Inflammatory macrophage treated with lipopolysaccharide for 4 hours (primary cell): ENCODE results near the gene INPP5D.
"Not testable (repeated sequence)": the region's sequence is repeated elsewhere in the genome, so short reads cannot be mapped to it uniquely, and the experiment has no call there.

Experiments used
- DNase-seq: peaks from one replicate; pipeline ENCODE4 v3.0.0-alpha.2; 2020

The INPP5D gene

GRCh38 chr2:233186851-233187250 is 126.7 kb downstream of the INPP5D start:
- DNase-seq, result no peak

- DNase-seq, result no peak
Measured at GRCh38 chr2:233189025-233189424, 128.9 kb downstream of the INPP5D start.

GRCh38 chr2:233191016-233191415 is 130.9 kb downstream of the INPP5D start:
- peak; percentile 24 for DNase-seq

GRCh38 chr2:233193738-233194137 is 133.6 kb downstream of the INPP5D start:
- DNase-seq, result no peak

GRCh38 chr2:233195027-233195426 is 134.9 kb downstream of the INPP5D start:
- no peak for DNase-seq

GRCh38 chr2:233197022-233197421 is 136.9 kb downstream of the INPP5D start:
- DNase-seq, result no peak

GRCh38 chr2:233198026-233198425 is 137.9 kb downstream of the INPP5D start:
- DNase-seq, result no peak

GRCh38 chr2:233199870-233200269 is 139.7 kb downstream of the INPP5D start:
- peak; percentile 74 for DNase-seq

GRCh38 chr2:233200790-233201189 is 140.6 kb downstream of the INPP5D start:
- not testable (repeated sequence) for DNase-seq

- DNase-seq, result no peak
Measured at GRCh38 chr2:233201258-233202013, 141.3 kb downstream of the INPP5D start.

- DNase-seq, result peak; percentile 78
Measured at GRCh38 chr2:233202531-233202944, 142.4 kb downstream of the INPP5D start.

- no peak for DNase-seq
Measured at GRCh38 chr2:233203060-233203459, 142.9 kb downstream of the INPP5D start.

- DNase-seq, result no peak
Measured at GRCh38 chr2:233204286-233204936, 144.3 kb downstream of the INPP5D start.

GRCh38 chr2:233208382-233209116 is 148.4 kb downstream of the INPP5D start:
- DNase-seq, result no peak

- no peak for DNase-seq
Measured at GRCh38 chr2:233209117-233209532, 149.0 kb downstream of the INPP5D start.

GRCh38 chr2:233209533-233210171 is 149.5 kb downstream of the INPP5D start:
- no peak for DNase-seq

GRCh38 chr2:233210281-233210680 is 150.1 kb downstream of the INPP5D start:
- DNase-seq, result no peak

GRCh38 chr2:233210843-233211547 is 150.9 kb downstream of the INPP5D start:
- no peak for DNase-seq

- no peak for DNase-seq
Measured at GRCh38 chr2:233211548-233211895, 151.4 kb downstream of the INPP5D start.

- no peak for DNase-seq
Measured at GRCh38 chr2:233213011-233213410, 152.9 kb downstream of the INPP5D start.

GRCh38 chr2:233213975-233214374 is 153.8 kb downstream of the INPP5D start:
- DNase-seq, result no peak

- peak; percentile 47 for DNase-seq
Measured at GRCh38 chr2:233217892-233218377, 157.8 kb downstream of the INPP5D start.
